ENCODE results near the gene HOXA4. TPM values are rescaled to one million over a fixed set of nuclear protein-coding genes. Genes with fewer than 3 reads are reported as not detected.
A peak's percentile ranks its signal among the peaks of the same experiment; 100 is the strongest.

HOXA4 gene
- total RNA-seq, 1 experiment from 2014 or later, result not detected

GRCh38 chr7:27108390-27109127 lies 22.0 kb downstream of the HOXA4 start:
- peak; percentile 72 for ATAC-seq

GRCh38 chr7:27107391-27108381 lies 22.9 kb downstream of the HOXA4 start:
- Mint-ChIP-seq H3K27me3 (ENCODE audit: low read depth) (peaks cover 100% of the 10 kb centered on the region), H3K9me3 (no peaks in the 10 kb centered on the region), H3K4me3 (peak overlapping the region; percentile 63), H3K36me3 (no peaks in the 10 kb centered on the region; the same call in 1 of the 2 replicates), H3K27ac (no peak overlapping the region), H3K4me1 (peaks cover 27% of the 10 kb centered on the region)
- ChIA-PET CTCF (interaction anchor here (0.6 to 1.9 kb wide), 3 partner anchors 9 to 68 kb away, joined by 4 read pairs; no protein-coding TSS in a partner anchor), POLR2A (interaction anchor here (0.9 kb wide), 1 partner anchor 9 kb away, joined by 3 read pairs; no protein-coding TSS in a partner anchor)
- DNase-seq (ENCODE audit: low spot score), result no peak
- TF ChIP-seq FOXK1 (CRISPR knock-in tag; IDR thresholded peaks at IDR 0.05) (no peak), ESRRA (CRISPR knock-in tag; IDR thresholded peaks at IDR 0.05; ENCODE audit: borderline replicate concordance) (no peak), GTF2I (CRISPR knock-in tag; conservative IDR thresholded peaks at IDR 0.05) (no peak), NR1H2 (CRISPR knock-in tag; IDR thresholded peaks at IDR 0.05) (no peak), ZNF219 (CRISPR knock-in tag; IDR thresholded peaks at IDR 0.05; ENCODE audit: borderline replicate concordance) (no peak), ZMAT4 (CRISPR knock-in tag; IDR thresholded peaks at IDR 0.05) (no peak), TCF7 (CRISPR knock-in tag; IDR thresholded peaks at IDR 0.05; ENCODE audit: low read depth) (no peak), ZNF317 (CRISPR knock-in tag; IDR thresholded peaks at IDR 0.05; ENCODE audit: borderline replicate concordance, low read depth) (no peak), GRHL2 (CRISPR knock-in tag; IDR thresholded peaks at IDR 0.05; ENCODE audit: insufficient replicate concordance, severe bottlenecking) (no peak)
- no peak for ATAC-seq

More at GRCh38 chr7:27108390-27109127, 22.0 kb downstream of the HOXA4 start:
- peak; percentile 72 for DNase-seq (ENCODE audit: low spot score)
- peaks cover 99% of the 10 kb centered on the region for H3K27me3 Mint-ChIP-seq (ENCODE audit: low read depth)
- no peak overlapping the region for H3K27ac Mint-ChIP-seq
- H3K4me1 Mint-ChIP-seq, result peaks cover 26% of the 10 kb centered on the region
- ChIA-PET CTCF (interaction anchor here (0.6 to 1.9 kb wide), 4 partner anchors 10 to 265 kb away, joined by 3 to 4 read pairs (median 4); no protein-coding TSS in a partner anchor), POLR2A (interaction anchor here (0.8 to 0.9 kb wide), 2 partner anchors 9 to 10 kb away, joined by 3 read pairs; no protein-coding TSS in a partner anchor)
- no peaks in the 10 kb centered on the region; the same call in 1 of the 2 replicates for H3K36me3 Mint-ChIP-seq
- no peaks in the 10 kb centered on the region for H3K9me3 Mint-ChIP-seq
- TF ChIP-seq ZBTB43 (CRISPR knock-in tag; IDR thresholded peaks at IDR 0.05) (no peak), IRF2 (CRISPR knock-in tag; IDR thresholded peaks at IDR 0.05; ENCODE audit: borderline replicate concordance, low read depth) (no peak), ZNF121 (CRISPR knock-in tag; IDR thresholded peaks at IDR 0.05) (no peak), JUN (CRISPR knock-in tag; IDR thresholded peaks at IDR 0.05) (no peak), NFATC4 (CRISPR knock-in tag; IDR thresholded peaks at IDR 0.05) (no peak)
- TF ChIP-seq, protein P1, sequence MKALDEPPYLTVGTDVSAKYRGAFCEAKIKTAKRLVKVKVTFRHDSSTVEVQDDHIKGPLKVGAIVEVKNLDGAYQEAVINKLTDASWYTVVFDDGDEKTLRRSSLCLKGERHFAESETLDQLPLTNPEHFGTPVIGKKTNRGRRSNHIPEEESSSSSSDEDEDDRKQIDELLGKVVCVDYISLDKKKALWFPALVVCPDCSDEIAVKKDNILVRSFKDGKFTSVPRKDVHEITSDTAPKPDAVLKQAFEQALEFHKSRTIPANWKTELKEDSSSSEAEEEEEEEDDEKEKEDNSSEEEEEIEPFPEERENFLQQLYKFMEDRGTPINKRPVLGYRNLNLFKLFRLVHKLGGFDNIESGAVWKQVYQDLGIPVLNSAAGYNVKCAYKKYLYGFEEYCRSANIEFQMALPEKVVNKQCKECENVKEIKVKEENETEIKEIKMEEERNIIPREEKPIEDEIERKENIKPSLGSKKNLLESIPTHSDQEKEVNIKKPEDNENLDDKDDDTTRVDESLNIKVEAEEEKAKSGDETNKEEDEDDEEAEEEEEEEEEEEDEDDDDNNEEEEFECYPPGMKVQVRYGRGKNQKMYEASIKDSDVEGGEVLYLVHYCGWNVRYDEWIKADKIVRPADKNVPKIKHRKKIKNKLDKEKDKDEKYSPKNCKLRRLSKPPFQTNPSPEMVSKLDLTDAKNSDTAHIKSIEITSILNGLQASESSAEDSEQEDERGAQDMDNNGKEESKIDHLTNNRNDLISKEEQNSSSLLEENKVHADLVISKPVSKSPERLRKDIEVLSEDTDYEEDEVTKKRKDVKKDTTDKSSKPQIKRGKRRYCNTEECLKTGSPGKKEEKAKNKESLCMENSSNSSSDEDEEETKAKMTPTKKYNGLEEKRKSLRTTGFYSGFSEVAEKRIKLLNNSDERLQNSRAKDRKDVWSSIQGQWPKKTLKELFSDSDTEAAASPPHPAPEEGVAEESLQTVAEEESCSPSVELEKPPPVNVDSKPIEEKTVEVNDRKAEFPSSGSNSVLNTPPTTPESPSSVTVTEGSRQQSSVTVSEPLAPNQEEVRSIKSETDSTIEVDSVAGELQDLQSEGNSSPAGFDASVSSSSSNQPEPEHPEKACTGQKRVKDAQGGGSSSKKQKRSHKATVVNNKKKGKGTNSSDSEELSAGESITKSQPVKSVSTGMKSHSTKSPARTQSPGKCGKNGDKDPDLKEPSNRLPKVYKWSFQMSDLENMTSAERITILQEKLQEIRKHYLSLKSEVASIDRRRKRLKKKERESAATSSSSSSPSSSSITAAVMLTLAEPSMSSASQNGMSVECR (CRISPR knock-in tag; IDR thresholded peaks at IDR 0.05; ENCODE audit: borderline replicate concordance), result no peak
- peak overlapping the region; percentile 63 for H3K4me3 Mint-ChIP-seq

All from WTC11 (cell line).